RWPE2 (cell line): ENCODE data around the gene TLR6.

ENCODE experiments used
- ATAC-seq: fragments of 200-7000 bp; cut with Tn5 transposase; 3 replicates; pipeline ENCODE4 v1.9.1; 2021; ENCODE audit warnings: low read depth
- DNase-seq: peaks from one replicate; pipeline ENCODE4 v3.0.0-alpha.2; 2020; ENCODE audit warnings: low spot score
- H3K27ac ChIP-seq: fragments of 450-650 bp; 2 replicates; pipeline ENCODE4 v1.5.1; 2017; ENCODE audit warnings: mild to moderate bottlenecking; ENCODE audit not compliant: poor library complexity, severe bottlenecking
- H3K27me3 ChIP-seq: fragments of 250-450 bp; sonication (Bioruptor Pico); 2 replicates; pipeline ENCODE4 v1.5.1; 2021; ENCODE audit warnings: mild to moderate bottlenecking, moderate library complexity; ENCODE audit not compliant: insufficient read depth, poor library complexity, severe bottlenecking
- H3K36me3 ChIP-seq: fragments of 250-450 bp; sonication (Bioruptor Pico); 2 replicates; pipeline ENCODE4 v1.5.1; 2020; ENCODE audit warnings: low read depth, mild to moderate bottlenecking, moderate library complexity
- H3K4me1 ChIP-seq: fragments of 250-450 bp; sonication (Bioruptor Pico); 2 replicates; pipeline ENCODE4 v1.5.1; 2021; ENCODE audit warnings: mild to moderate bottlenecking, moderate library complexity; ENCODE audit not compliant: insufficient read depth, poor library complexity, severe bottlenecking
- H3K4me3 ChIP-seq: fragments of 250-450 bp; sonication (Bioruptor Pico); 2 replicates; pipeline ENCODE4 v1.5.1; 2021; ENCODE audit warnings: mild to moderate bottlenecking, moderate library complexity; ENCODE audit not compliant: severe bottlenecking
- H3K9me3 ChIP-seq: fragments of 250-450 bp; sonication (Bioruptor Pico); 2 replicates; pipeline ENCODE4 v1.5.1; 2021; ENCODE audit warnings: mild to moderate bottlenecking, moderate library complexity; ENCODE audit not compliant: severe bottlenecking
- CTCF ChIP-seq: fragments of 450-650 bp; IDR thresholded peaks from one replicate; pipeline ENCODE4 v1.5.1; 2017; ENCODE audit warnings: mild to moderate bottlenecking, moderate library complexity; ENCODE audit not compliant: poor library complexity, severe bottlenecking

Gene TLR6

GRCh38 chr4:38856046-38856445, 571 bp downstream of the TLR6 start:
- H3K27ac ChIP-seq = peak overlapping the region; percentile 89
- peaks cover 22% of the 10 kb centered on the region for H3K4me1 ChIP-seq
- H3K36me3 ChIP-seq = no peaks in the 10 kb centered on the region
- no peaks in the 10 kb centered on the region for H3K9me3 ChIP-seq
- peak overlapping the region; percentile 32 for H3K4me3 ChIP-seq
- DNase-seq (no peak), ATAC-seq (peak; percentile 48; the same call in 2 of the 3 replicates)
- no peak for TF ChIP-seq CTCF
- no peaks in the 10 kb centered on the region for H3K27me3 ChIP-seq

GRCh38 chr4:38855466-38855865, 1.2 kb downstream of the TLR6 start:
- Histone ChIP-seq H3K27me3 (no peaks in the 10 kb centered on the region), H3K9me3 (no peaks in the 10 kb centered on the region), H3K36me3 (no peaks in the 10 kb centered on the region), H3K4me3 (no peak overlapping the region), H3K4me1 (peaks cover 22% of the 10 kb centered on the region), H3K27ac (peak overlapping the region; percentile 89)
- DNase-seq = no peak
- ATAC-seq = no peak
- TF ChIP-seq CTCF = no peak

GRCh38 chr4:38846015-38846414, 10.6 kb downstream of the TLR6 start:
- no peaks in the 10 kb centered on the region for H3K4me1 ChIP-seq
- H3K4me3 ChIP-seq = no peak overlapping the region
- H3K27me3 ChIP-seq = no peaks in the 10 kb centered on the region
- TF ChIP-seq CTCF = no peak
- ATAC-seq (no peak), DNase-seq (no peak)
- no peak overlapping the region for H3K27ac ChIP-seq
- no peaks in the 10 kb centered on the region for H3K9me3 ChIP-seq
- H3K36me3 ChIP-seq = no peaks in the 10 kb centered on the region; the same call in 1 of the 2 replicates

GRCh38 chr4:38842994-38843393, 13.6 kb downstream of the TLR6 start:
- H3K4me1 ChIP-seq = peaks cover 1% of the 10 kb centered on the region
- no peak for ATAC-seq
- no peak overlapping the region for H3K27ac ChIP-seq

More at GRCh38 chr4:38842994-38843393, 13.6 kb downstream of the TLR6 start:
- no peaks in the 10 kb centered on the region for H3K9me3 ChIP-seq
- no peak for TF ChIP-seq CTCF
- H3K27me3 ChIP-seq = no peaks in the 10 kb centered on the region
- DNase-seq = no peak
- H3K36me3 ChIP-seq = no peaks in the 10 kb centered on the region; the same call in 1 of the 2 replicates
- H3K4me3 ChIP-seq = no peak overlapping the region
